Fibroblast of the aortic adventitia (primary cell): ENCODE measurements around the gene CUL5. TPM values are rescaled to one million over a fixed set of nuclear protein-coding genes. Genes with fewer than 3 reads are reported as not detected.

Source experiments
- DNase-seq: peaks from one replicate; pipeline ENCODE4 v3.0.0-alpha.2; 2010; ENCODE audit warnings: low read depth
- H3K4me3 ChIP-seq: 2 replicates; pipeline ENCODE4 v1.5.1; 2011; ENCODE audit warnings: low read depth, mild to moderate bottlenecking, control low read depth, low read length, moderate library complexity
- CTCF ChIP-seq: IDR thresholded peaks from 2 replicates; pipeline ENCODE4 v1.5.1; 2011; ENCODE audit warnings: mild to moderate bottlenecking, low read length, control low read depth, inconsistent platforms; ENCODE audit not compliant: insufficient read depth
- total RNA-seq: library from RNA; depleted of rRNA; stranded (reverse); fragments of >200 nt; gene quantifications from 2 replicates; pipeline ENCODE4 v1.2.3, GENCODE V29; 2012; ENCODE audit warnings: low replicate concordance

Gene CUL5
- 38.4 and 39.1 TPM in 2 replicates for total RNA-seq

- peak; percentile 87 for TF ChIP-seq CTCF
- peak within 1 kb of the TSS; percentile 99 for H3K4me3 ChIP-seq
- peak; percentile 94 for DNase-seq
Measured at GRCh38 chr11:108008656-108009496, at the start of gene CUL5. Gene CUL5 (plus strand): TSS chr11:108008898. CDS start chr11:108009349, 451 bp downstream.

GRCh38 chr11:107961480-107961879 is 47.2 kb upstream of the CUL5 start:
- TF ChIP-seq CTCF: no peak
- no peak for DNase-seq
- H3K4me3 ChIP-seq: no peak overlapping the region

GRCh38 chr11:107962181-107962580 is 46.5 kb upstream of the CUL5 start:
- DNase-seq: no peak
- no peak overlapping the region for H3K4me3 ChIP-seq
- TF ChIP-seq CTCF: no peak

GRCh38 chr11:107963091-107963490 is 45.6 kb upstream of the CUL5 start:
- TF ChIP-seq CTCF: no peak
- no peak overlapping the region for H3K4me3 ChIP-seq
- no peak for DNase-seq

- H3K4me3 ChIP-seq: no peak overlapping the region
- DNase-seq: no peak
- TF ChIP-seq CTCF: no peak
Measured at GRCh38 chr11:107969219-107969618, 39.5 kb upstream of the CUL5 start.

- no peak for DNase-seq
- H3K4me3 ChIP-seq: no peak overlapping the region
- TF ChIP-seq CTCF: no peak
Measured at GRCh38 chr11:107970049-107970448, 38.6 kb upstream of the CUL5 start.
